HUES6 (cell line): ENCODE measurements around the gene OTP.
"Not testable (repeated sequence)": the region's sequence is repeated elsewhere in the genome, so short reads cannot be mapped to it uniquely, and the experiment has no call there.

Source experiments
- H3K27ac ChIP-seq: 2 replicates; pipeline ENCODE4 v1.7.0; 2013; ENCODE audit warnings: low read depth, mild to moderate bottlenecking, low read length, inconsistent platforms
- H3K27me3 ChIP-seq: 2 replicates; pipeline ENCODE4 v1.6.1; 2013; ENCODE audit warnings: low read length; ENCODE audit not compliant: control insufficient read depth, insufficient read depth
- H3K36me3 ChIP-seq: 2 replicates; pipeline ENCODE4 v1.6.1; 2013; ENCODE audit warnings: low read length; ENCODE audit not compliant: control insufficient read depth, insufficient read depth
- H3K4me1 ChIP-seq: 2 replicates; pipeline ENCODE4 v1.6.1; 2013; ENCODE audit warnings: low read length; ENCODE audit not compliant: control insufficient read depth, insufficient read depth
- H3K4me3 ChIP-seq: 2 replicates; pipeline ENCODE4 v1.5.1; 2013; ENCODE audit warnings: low read depth, low read length
- H3K9ac ChIP-seq: one replicate; pipeline ENCODE4 v1.6.1; 2013; ENCODE audit warnings: mild to moderate bottlenecking, low read length
- H3K9me3 ChIP-seq: 2 replicates; pipeline ENCODE4 v1.6.1; 2013; ENCODE audit warnings: low read depth, low read length; ENCODE audit not compliant: control insufficient read depth, insufficient read depth

Gene OTP

GRCh38 chr5:77629509-77630113 is 8.9 kb downstream of the OTP start:
- no peaks in the 10 kb centered on the region for H3K36me3 ChIP-seq
- H3K9ac ChIP-seq = no peak overlapping the region
- no peaks in the 10 kb centered on the region for H3K9me3 ChIP-seq
- H3K27ac ChIP-seq = no peak overlapping the region
- peaks cover 27% of the 10 kb centered on the region for H3K4me1 ChIP-seq
- H3K27me3 ChIP-seq = peaks cover 99% of the 10 kb centered on the region
- peak overlapping the region; percentile 69 for H3K4me3 ChIP-seq

- peaks cover 99% of the 10 kb centered on the region for H3K27me3 ChIP-seq
- peak overlapping the region; percentile 69 for H3K4me3 ChIP-seq
- no peaks in the 10 kb centered on the region for H3K9me3 ChIP-seq
- no peak overlapping the region for H3K9ac ChIP-seq
- no peak overlapping the region for H3K27ac ChIP-seq
- H3K4me1 ChIP-seq = peaks cover 27% of the 10 kb centered on the region
- H3K36me3 ChIP-seq = no peaks in the 10 kb centered on the region
Observed at GRCh38 chr5:77628840-77629508, 9.5 kb downstream of the OTP start.

- peaks cover 99% of the 10 kb centered on the region for H3K27me3 ChIP-seq
- peak overlapping the region; percentile 39 for H3K4me3 ChIP-seq
- no peaks in the 10 kb centered on the region for H3K36me3 ChIP-seq
- H3K9ac ChIP-seq = no peak overlapping the region
- H3K4me1 ChIP-seq = peaks cover 27% of the 10 kb centered on the region
- no peak overlapping the region for H3K27ac ChIP-seq
- no peaks in the 10 kb centered on the region for H3K9me3 ChIP-seq
Observed at GRCh38 chr5:77627869-77628674, 10.4 kb downstream of the OTP start.

- H3K9ac ChIP-seq = no peak overlapping the region
- H3K9me3 ChIP-seq = no peaks in the 10 kb centered on the region
- H3K27ac ChIP-seq = no peak overlapping the region
- H3K27me3 ChIP-seq = peaks cover 78% of the 10 kb centered on the region
- H3K4me3 ChIP-seq = no peak overlapping the region
- no peaks in the 10 kb centered on the region for H3K36me3 ChIP-seq
- H3K4me1 ChIP-seq = peaks cover 3% of the 10 kb centered on the region; the same call in 1 of the 2 replicates
Observed at GRCh38 chr5:77623203-77623740, 15.2 kb downstream of the OTP start.

GRCh38 chr5:77621440-77621839 is 17.1 kb downstream of the OTP start:
- Histone ChIP-seq H3K36me3 (no peaks in the 10 kb centered on the region), H3K27me3 (peaks cover 60% of the 10 kb centered on the region), H3K9me3 (no peaks in the 10 kb centered on the region), H3K4me1 (peaks cover 3% of the 10 kb centered on the region; the same call in 1 of the 2 replicates), H3K9ac (no peak overlapping the region), H3K4me3 (no peak overlapping the region), H3K27ac (no peak overlapping the region)

- Histone ChIP-seq H3K9ac (no peak overlapping the region), H3K27ac (no peak overlapping the region), H3K4me3 (no peak overlapping the region), H3K4me1 (peaks cover 3% of the 10 kb centered on the region; the same call in 1 of the 2 replicates), H3K27me3 (peaks cover 50% of the 10 kb centered on the region), H3K36me3 (no peaks in the 10 kb centered on the region), H3K9me3 (no peaks in the 10 kb centered on the region)
Observed at GRCh38 chr5:77620405-77620804, 18.1 kb downstream of the OTP start.

- H3K9me3 ChIP-seq = no peaks in the 10 kb centered on the region
- H3K4me1 ChIP-seq = peaks cover 3% of the 10 kb centered on the region; the same call in 1 of the 2 replicates
- peaks cover 16% of the 10 kb centered on the region for H3K27me3 ChIP-seq
- no peak overlapping the region for H3K27ac ChIP-seq
- H3K4me3 ChIP-seq = no peak overlapping the region
- H3K36me3 ChIP-seq = no peaks in the 10 kb centered on the region
- no peak overlapping the region for H3K9ac ChIP-seq
Observed at GRCh38 chr5:77616920-77617319, 21.6 kb downstream of the OTP start.

- not testable (repeated sequence) for H3K4me1 ChIP-seq, H3K4me3 ChIP-seq
Observed at GRCh38 chr5:77608927-77609326, 29.6 kb downstream of the OTP start.

GRCh38 chr5:77607324-77607723 is 31.2 kb downstream of the OTP start:
- no peaks in the 10 kb centered on the region for H3K4me1 ChIP-seq
- peaks cover 8% of the 10 kb centered on the region for H3K9me3 ChIP-seq
- no peaks in the 10 kb centered on the region for H3K36me3 ChIP-seq
- H3K4me3 ChIP-seq = no peak overlapping the region
- H3K27me3 ChIP-seq = 0 out of 2 replicates have a peak, but pooled peaks cover 4% of the 10 kb centered on the region
- no peak overlapping the region for H3K9ac ChIP-seq
- H3K27ac ChIP-seq = no peak overlapping the region

More at GRCh38 chr5:77608927-77609326, 29.6 kb downstream of the OTP start:
- not testable (repeated sequence) for H3K9ac ChIP-seq, H3K27me3 ChIP-seq, H3K36me3 ChIP-seq, H3K27ac ChIP-seq, H3K9me3 ChIP-seq

GRCh38 chr5:77606279-77606678 is 32.2 kb downstream of the OTP start:
- Histone ChIP-seq H3K27me3 (0 out of 2 replicates have a peak, but pooled peaks cover 4% of the 10 kb centered on the region), H3K36me3 (no peaks in the 10 kb centered on the region), H3K9me3 (peaks cover 8% of the 10 kb centered on the region), H3K4me3 (no peak overlapping the region), H3K4me1 (no peaks in the 10 kb centered on the region), H3K9ac (no peak overlapping the region), H3K27ac (no peak overlapping the region)
